WTC11 (cell line): ENCODE measurements around the gene LRP1. TPM values are rescaled to one million over a fixed set of nuclear protein-coding genes. Genes with fewer than 3 reads are reported as not detected.

ENCODE experiments used
- ATF1 ChIP-seq: sonication (generic); formaldehyde crosslinking; IDR thresholded peaks from 2 replicates; pipeline ENCODE4 v1.8.1; 2023; ENCODE audit warnings: mild to moderate bottlenecking, moderate library complexity, missing genetic modification reagents
- CREM ChIP-seq: sonication (generic); formaldehyde crosslinking; IDR thresholded peaks from 2 replicates; pipeline ENCODE4 v1.8.1; 2022; ENCODE audit warnings: mild to moderate bottlenecking, missing genetic modification reagents, moderate library complexity
- CTCF ChIP-seq: fragments of 200-600 bp; IDR thresholded peaks from 2 replicates; pipeline ENCODE4 v1.8.0; 2022; ENCODE audit warnings: antibody characterized with exemption
- E2F4 ChIP-seq: sonication (generic); formaldehyde crosslinking; IDR thresholded peaks from 2 replicates; pipeline ENCODE4 v1.8.1; 2022; ENCODE audit warnings: low read depth, mild to moderate bottlenecking, moderate library complexity, missing genetic modification reagents, borderline replicate concordance
- ELF4 ChIP-seq: sonication (generic); formaldehyde crosslinking; IDR thresholded peaks from 2 replicates; pipeline ENCODE4 v1.8.1; 2022; ENCODE audit warnings: low read depth, mild to moderate bottlenecking, moderate library complexity, missing genetic modification reagents
- ESRRA ChIP-seq: sonication (generic); formaldehyde crosslinking; IDR thresholded peaks from 2 replicates; pipeline ENCODE4 v1.8.1; 2022; ENCODE audit warnings: mild to moderate bottlenecking, missing genetic modification reagents, borderline replicate concordance
- ETV6 ChIP-seq: sonication (generic); formaldehyde crosslinking; IDR thresholded peaks from 2 replicates; pipeline ENCODE4 v1.8.1; 2022; ENCODE audit warnings: mild to moderate bottlenecking, missing genetic modification reagents
- FOXJ3 ChIP-seq: sonication (generic); formaldehyde crosslinking; IDR thresholded peaks from 2 replicates; pipeline ENCODE4 v1.9.0; 2021; ENCODE audit warnings: missing genetic modification reagents, mild to moderate bottlenecking, borderline replicate concordance
- FOXK1 ChIP-seq: sonication (generic); formaldehyde crosslinking; IDR thresholded peaks from 2 replicates; pipeline ENCODE4 v1.8.0; 2022; ENCODE audit warnings: mild to moderate bottlenecking, moderate library complexity, missing genetic modification reagents
- GABPB1 ChIP-seq: sonication (generic); formaldehyde crosslinking; IDR thresholded peaks from 2 replicates; pipeline ENCODE4 v1.8.1; 2023; ENCODE audit warnings: mild to moderate bottlenecking, missing genetic modification reagents
- GRHL2 ChIP-seq: fragments of 250-450 bp; sonication (Bioruptor Pico); IDR thresholded peaks from 2 replicates; pipeline ENCODE4 v1.8.0; 2022; ENCODE audit warnings: mild to moderate bottlenecking, moderate library complexity; ENCODE audit not compliant: insufficient replicate concordance, severe bottlenecking
- IRF2 ChIP-seq: sonication (generic); formaldehyde crosslinking; IDR thresholded peaks from 2 replicates; pipeline ENCODE4 v1.8.0; 2022; ENCODE audit warnings: low read depth, missing genetic modification reagents, borderline replicate concordance
- MYBL2 ChIP-seq: sonication (generic); formaldehyde crosslinking; IDR thresholded peaks from 2 replicates; pipeline ENCODE4 v1.8.1; 2023; ENCODE audit warnings: mild to moderate bottlenecking, moderate library complexity, missing genetic modification reagents
- NFATC4 ChIP-seq: fragments of 250-450 bp; sonication (Bioruptor Pico); IDR thresholded peaks from 2 replicates; pipeline ENCODE4 v1.9.0; 2021; ENCODE audit warnings: mild to moderate bottlenecking
- NR1H2 ChIP-seq: sonication (generic); formaldehyde crosslinking; IDR thresholded peaks from 2 replicates; pipeline ENCODE4 v1.9.0; 2021; ENCODE audit warnings: mild to moderate bottlenecking, moderate library complexity, missing genetic modification reagents
- NR2C2 ChIP-seq: sonication (generic); formaldehyde crosslinking; IDR thresholded peaks from 2 replicates; pipeline ENCODE4 v1.8.0; 2022; ENCODE audit warnings: mild to moderate bottlenecking, missing genetic modification reagents
- SMAD3 ChIP-seq: sonication (generic); formaldehyde crosslinking; IDR thresholded peaks from 2 replicates; pipeline ENCODE4 v1.8.0; 2022; ENCODE audit warnings: missing genetic modification reagents, mild to moderate bottlenecking, borderline replicate concordance
- SP1 ChIP-seq: sonication (generic); formaldehyde crosslinking; conservative IDR thresholded peaks from 2 replicates; pipeline ENCODE4 v1.8.1; 2022; ENCODE audit warnings: missing genetic modification reagents
- TCF7 ChIP-seq: sonication (generic); formaldehyde crosslinking; IDR thresholded peaks from 2 replicates; pipeline ENCODE4 v1.8.0; 2022; ENCODE audit warnings: mild to moderate bottlenecking, low read depth, missing genetic modification reagents, moderate library complexity
- TP53 ChIP-seq: sonication (generic); formaldehyde crosslinking; IDR thresholded peaks from 2 replicates; pipeline ENCODE4 v1.8.1; 2023; ENCODE audit warnings: mild to moderate bottlenecking, missing genetic modification reagents
- ZBTB21 ChIP-seq: sonication (generic); formaldehyde crosslinking; IDR thresholded peaks from 2 replicates; pipeline ENCODE4 v1.8.1; 2023; ENCODE audit warnings: mild to moderate bottlenecking, missing genetic modification reagents, borderline replicate concordance
- ZNF121 ChIP-seq: sonication (generic); formaldehyde crosslinking; IDR thresholded peaks from 2 replicates; pipeline ENCODE4 v1.8.0; 2023; ENCODE audit warnings: missing genetic modification reagents
- ZNF219 ChIP-seq: sonication (generic); formaldehyde crosslinking; IDR thresholded peaks from 2 replicates; pipeline ENCODE4 v1.8.0; 2023; ENCODE audit warnings: missing genetic modification reagents, mild to moderate bottlenecking, borderline replicate concordance
- ZNF317 ChIP-seq: sonication (generic); formaldehyde crosslinking; IDR thresholded peaks from 2 replicates; pipeline ENCODE4 v1.8.1; 2023; ENCODE audit warnings: low read depth, mild to moderate bottlenecking, moderate library complexity, missing genetic modification reagents, borderline replicate concordance
- total RNA-seq: library from RNA; stranded (reverse); gene quantifications from 3 replicates; pipeline ENCODE4 v1.2.3, GENCODE V29; 2021
- TF ChIP-seq, protein P1 (sequence below): sonication (generic); formaldehyde crosslinking; IDR thresholded peaks from 2 replicates; pipeline ENCODE4 v1.8.1; 2022; ENCODE audit warnings: low read depth, missing genetic modification reagents, borderline replicate concordance
- TF ChIP-seq, protein P2 (sequence below): fragments of 250-450 bp; sonication (Bioruptor Pico); IDR thresholded peaks from 2 replicates; pipeline ENCODE4 v1.9.0; 2021; ENCODE audit warnings: mild to moderate bottlenecking
- TF ChIP-seq, protein P3 (sequence below): sonication (generic); formaldehyde crosslinking; IDR thresholded peaks from 2 replicates; pipeline ENCODE4 v1.8.1; 2023; ENCODE audit warnings: mild to moderate bottlenecking, missing genetic modification reagents
- TF ChIP-seq, protein P4 (sequence below): sonication (generic); formaldehyde crosslinking; IDR thresholded peaks from 2 replicates; pipeline ENCODE4 v1.8.1; 2022; ENCODE audit warnings: mild to moderate bottlenecking, moderate library complexity, missing genetic modification reagents
- TF ChIP-seq, protein P5 (sequence below): sonication (generic); formaldehyde crosslinking; IDR thresholded peaks from 2 replicates; pipeline ENCODE4 v1.8.1; 2023; ENCODE audit warnings: mild to moderate bottlenecking, missing genetic modification reagents, moderate library complexity

LRP1 gene
- total RNA-seq, 1 experiment from 2014 or later, result 120 TPM

DNA sequence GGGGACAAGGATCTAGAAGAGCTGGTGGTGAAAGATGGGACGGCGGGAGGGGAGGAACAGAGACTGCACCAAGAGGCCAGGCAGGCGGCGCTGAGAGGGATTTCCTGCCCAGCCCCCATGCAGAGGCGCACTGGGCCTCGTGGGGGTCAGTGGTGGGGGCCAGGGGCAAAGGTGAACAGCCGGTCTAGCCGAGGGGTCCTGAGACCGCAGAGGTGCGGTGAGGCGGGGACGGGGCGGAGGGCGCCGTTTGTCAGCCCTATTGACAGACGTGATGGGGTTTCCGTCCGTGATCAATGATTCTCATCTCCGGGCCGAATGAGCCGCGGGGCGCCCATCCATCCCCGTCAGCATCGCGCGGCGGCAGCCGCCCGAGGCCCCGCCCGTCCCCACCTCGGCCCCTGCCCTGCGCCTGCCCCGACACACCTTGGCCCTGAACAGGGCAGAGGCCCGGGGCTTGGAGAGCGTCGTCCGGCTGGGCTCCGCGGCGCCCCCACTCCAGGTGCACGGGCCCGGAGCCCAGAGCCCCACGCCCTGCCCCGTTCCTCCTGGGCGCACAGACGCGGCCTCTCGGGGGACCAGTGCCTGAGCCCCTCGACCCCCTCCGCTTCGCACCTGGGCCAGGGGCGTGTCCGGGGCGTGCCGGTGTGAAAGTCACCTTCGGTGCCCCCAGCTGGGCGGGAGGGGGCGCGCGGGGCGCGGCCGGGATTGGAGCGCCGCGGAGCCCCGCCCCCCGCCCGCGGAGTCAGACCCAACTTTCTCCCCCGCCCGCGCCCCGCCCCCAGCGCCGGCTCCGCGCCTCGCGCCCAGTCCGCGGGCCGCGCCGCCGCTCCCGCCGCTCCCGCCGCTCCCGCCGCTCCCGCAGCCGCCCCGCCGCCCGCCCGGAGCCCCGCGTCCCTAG is 88.0 kb downstream of the LRP1 start, which contains the start of gene NXPH4 (continued):
- TF ChIP-seq, protein P1, sequence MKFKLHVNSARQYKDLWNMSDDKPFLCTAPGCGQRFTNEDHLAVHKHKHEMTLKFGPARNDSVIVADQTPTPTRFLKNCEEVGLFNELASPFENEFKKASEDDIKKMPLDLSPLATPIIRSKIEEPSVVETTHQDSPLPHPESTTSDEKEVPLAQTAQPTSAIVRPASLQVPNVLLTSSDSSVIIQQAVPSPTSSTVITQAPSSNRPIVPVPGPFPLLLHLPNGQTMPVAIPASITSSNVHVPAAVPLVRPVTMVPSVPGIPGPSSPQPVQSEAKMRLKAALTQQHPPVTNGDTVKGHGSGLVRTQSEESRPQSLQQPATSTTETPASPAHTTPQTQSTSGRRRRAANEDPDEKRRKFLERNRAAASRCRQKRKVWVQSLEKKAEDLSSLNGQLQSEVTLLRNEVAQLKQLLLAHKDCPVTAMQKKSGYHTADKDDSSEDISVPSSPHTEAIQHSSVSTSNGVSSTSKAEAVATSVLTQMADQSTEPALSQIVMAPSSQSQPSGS (CRISPR knock-in tag), result no peak
- TF ChIP-seq, protein P2, sequence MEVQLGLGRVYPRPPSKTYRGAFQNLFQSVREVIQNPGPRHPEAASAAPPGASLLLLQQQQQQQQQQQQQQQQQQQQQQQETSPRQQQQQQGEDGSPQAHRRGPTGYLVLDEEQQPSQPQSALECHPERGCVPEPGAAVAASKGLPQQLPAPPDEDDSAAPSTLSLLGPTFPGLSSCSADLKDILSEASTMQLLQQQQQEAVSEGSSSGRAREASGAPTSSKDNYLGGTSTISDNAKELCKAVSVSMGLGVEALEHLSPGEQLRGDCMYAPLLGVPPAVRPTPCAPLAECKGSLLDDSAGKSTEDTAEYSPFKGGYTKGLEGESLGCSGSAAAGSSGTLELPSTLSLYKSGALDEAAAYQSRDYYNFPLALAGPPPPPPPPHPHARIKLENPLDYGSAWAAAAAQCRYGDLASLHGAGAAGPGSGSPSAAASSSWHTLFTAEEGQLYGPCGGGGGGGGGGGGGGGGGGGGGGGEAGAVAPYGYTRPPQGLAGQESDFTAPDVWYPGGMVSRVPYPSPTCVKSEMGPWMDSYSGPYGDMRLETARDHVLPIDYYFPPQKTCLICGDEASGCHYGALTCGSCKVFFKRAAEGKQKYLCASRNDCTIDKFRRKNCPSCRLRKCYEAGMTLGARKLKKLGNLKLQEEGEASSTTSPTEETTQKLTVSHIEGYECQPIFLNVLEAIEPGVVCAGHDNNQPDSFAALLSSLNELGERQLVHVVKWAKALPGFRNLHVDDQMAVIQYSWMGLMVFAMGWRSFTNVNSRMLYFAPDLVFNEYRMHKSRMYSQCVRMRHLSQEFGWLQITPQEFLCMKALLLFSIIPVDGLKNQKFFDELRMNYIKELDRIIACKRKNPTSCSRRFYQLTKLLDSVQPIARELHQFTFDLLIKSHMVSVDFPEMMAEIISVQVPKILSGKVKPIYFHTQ, result no peak
- TF ChIP-seq GRHL2 (CRISPR knock-in tag) (no peak), E2F4 (no peak), IRF2 (CRISPR knock-in tag) (no peak), ZNF317 (CRISPR knock-in tag) (no peak), NR2C2 (CRISPR knock-in tag) (no peak), ATF1 (CRISPR knock-in tag) (no peak), CREM (CRISPR knock-in tag) (no peak), ETV6 (peak; percentile 41; the same call in 1 of the 2 replicates), ELF4 (CRISPR knock-in tag) (no peak), ZNF121 (no peak), ZNF219 (CRISPR knock-in tag) (no peak), ZBTB21 (CRISPR knock-in tag) (no peak), TP53 (CRISPR knock-in tag) (peak; percentile 82; the same call in 1 of the 2 replicates), ESRRA (CRISPR knock-in tag) (peak; percentile 93), SMAD3 (CRISPR knock-in tag) (no peak), GABPB1 (CRISPR knock-in tag) (no peak), NR1H2 (no peak), FOXK1 (CRISPR knock-in tag) (peak; percentile 77; the same call in 1 of the 2 replicates), FOXJ3 (CRISPR knock-in tag) (no peak), TCF7 (CRISPR knock-in tag) (no peak), CTCF (no peak), MYBL2 (CRISPR knock-in tag) (peak; percentile 57; the same call in 1 of the 2 replicates), NFATC4 (no peak), SP1 (CRISPR knock-in tag) (peak; percentile 86)
- TF ChIP-seq, protein P3, sequence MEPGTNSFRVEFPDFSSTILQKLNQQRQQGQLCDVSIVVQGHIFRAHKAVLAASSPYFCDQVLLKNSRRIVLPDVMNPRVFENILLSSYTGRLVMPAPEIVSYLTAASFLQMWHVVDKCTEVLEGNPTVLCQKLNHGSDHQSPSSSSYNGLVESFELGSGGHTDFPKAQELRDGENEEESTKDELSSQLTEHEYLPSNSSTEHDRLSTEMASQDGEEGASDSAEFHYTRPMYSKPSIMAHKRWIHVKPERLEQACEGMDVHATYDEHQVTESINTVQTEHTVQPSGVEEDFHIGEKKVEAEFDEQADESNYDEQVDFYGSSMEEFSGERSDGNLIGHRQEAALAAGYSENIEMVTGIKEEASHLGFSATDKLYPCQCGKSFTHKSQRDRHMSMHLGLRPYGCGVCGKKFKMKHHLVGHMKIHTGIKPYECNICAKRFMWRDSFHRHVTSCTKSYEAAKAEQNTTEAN (CRISPR knock-in tag), result no peak
- TF ChIP-seq, protein P4, sequence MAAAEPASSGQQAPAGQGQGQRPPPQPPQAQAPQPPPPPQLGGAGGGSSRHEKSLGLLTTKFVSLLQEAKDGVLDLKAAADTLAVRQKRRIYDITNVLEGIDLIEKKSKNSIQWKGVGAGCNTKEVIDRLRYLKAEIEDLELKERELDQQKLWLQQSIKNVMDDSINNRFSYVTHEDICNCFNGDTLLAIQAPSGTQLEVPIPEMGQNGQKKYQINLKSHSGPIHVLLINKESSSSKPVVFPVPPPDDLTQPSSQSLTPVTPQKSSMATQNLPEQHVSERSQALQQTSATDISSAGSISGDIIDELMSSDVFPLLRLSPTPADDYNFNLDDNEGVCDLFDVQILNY (CRISPR knock-in tag), result peak; percentile 67; the same call in 1 of the 2 replicates
- TF ChIP-seq, protein P5, sequence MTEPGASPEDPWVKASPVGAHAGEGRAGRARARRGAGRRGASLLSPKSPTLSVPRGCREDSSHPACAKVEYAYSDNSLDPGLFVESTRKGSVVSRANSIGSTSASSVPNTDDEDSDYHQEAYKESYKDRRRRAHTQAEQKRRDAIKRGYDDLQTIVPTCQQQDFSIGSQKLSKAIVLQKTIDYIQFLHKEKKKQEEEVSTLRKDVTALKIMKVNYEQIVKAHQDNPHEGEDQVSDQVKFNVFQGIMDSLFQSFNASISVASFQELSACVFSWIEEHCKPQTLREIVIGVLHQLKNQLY (CRISPR knock-in tag), result no peak
